ENCODE measurements around the gene PATL2. TPM values are rescaled to one million over a fixed set of nuclear protein-coding genes. Genes with fewer than 3 reads are reported as not detected.

PATL2 gene
- total and polyA plus RNA-seq, 2 donors (not counting 3 experiments of a cell fraction or from before 2014, with no cell fraction given), result 0.18 TPM; not detected in 1

- Histone ChIP-seq H3K27ac (ENCODE audit: insufficient read depth, low read depth, low read length) (no peak overlapping the region), H4K20me1 (replicated peaks; ENCODE audit: control insufficient read depth, extremely low read depth, insufficient read depth, low read length) (no peaks in the 10 kb centered on the region), H3K4me3 (replicated peaks in 1 of 3; ENCODE audit: insufficient read depth in 1 of 3, low read depth in 1 of 3, low read length in 3 of 3) (no peak overlapping the region), H3K27me3 (ENCODE audit: control insufficient read depth in 2 of 2, insufficient read depth in 2 of 2, low read length in 2 of 2) (no peaks in the 10 kb centered on the region), H3K36me3 (ENCODE audit: control insufficient read depth in 2 of 2, extremely low read depth in 1 of 2, insufficient read depth in 2 of 2, low read length in 2 of 2) (peaks cover 0 to 11% of the 10 kb centered on the region in 2 experiments), H3K9ac (replicated peaks; ENCODE audit: extremely low read depth, insufficient read depth, low read length) (no peak overlapping the region), H2AFZ (ENCODE audit: low read depth, low read length) (no peak overlapping the region), H3K79me2 (ENCODE audit: control insufficient read depth, insufficient read depth, low read length) (no peaks in the 10 kb centered on the region), H3K4me2 (ENCODE audit: insufficient read depth, low read length) (no peak overlapping the region), H3K9me3 (replicated peaks; ENCODE audit: control insufficient read depth, insufficient read depth, low read length) (no peaks in the 10 kb centered on the region), H3K4me1 (ENCODE audit: control insufficient read depth, extremely low read depth, insufficient read depth, low read length) (peaks cover 12% of the 10 kb centered on the region), H3K9me1 (replicated peaks; ENCODE audit: control insufficient read depth, extremely low read depth, insufficient read depth, low read length) (no peaks in the 10 kb centered on the region)
- TF ChIP-seq POLR2A (IDR thresholded peaks at IDR 0.05; ENCODE audit: low read depth, low read length) (no peak), MAX (IDR thresholded peaks at IDR 0.05; ENCODE audit: insufficient read depth, insufficient read length) (no peak), GATA2 (IDR thresholded peaks at IDR 0.05; ENCODE audit: insufficient read depth, insufficient read length, low read depth, low read length) (no peak), EZH2 (IDR thresholded peaks at IDR 0.05; ENCODE audit: borderline replicate concordance, low read depth, low read length, severe bottlenecking) (no peak), CTCF (IDR thresholded peaks at IDR 0.05; ENCODE audit: extremely low read depth in 1 of 2, insufficient read depth in 1 of 2, low read depth in 1 of 2, low read length in 2 of 2) (no peak), FOS (IDR thresholded peaks at IDR 0.05; ENCODE audit: borderline replicate concordance, insufficient read depth, low read length) (no peak), JUN (IDR thresholded peaks at IDR 0.05; ENCODE audit: borderline replicate concordance, insufficient read depth, insufficient read length, low read depth) (no peak), POLR2AphosphoS5 (IDR thresholded peaks at IDR 0.05; ENCODE audit: insufficient read depth, low read depth, low read length) (no peak), MYC (IDR thresholded peaks at IDR 0.05; ENCODE audit: low read depth, low read length) (no peak)
- POLR2A ChIA-PET, result interaction anchor here (1.1 to 2.4 kb wide), 2 partner anchors 8 to 10 kb away, joined by 3 to 10 read pairs; partner anchors contain the start of genes B2M and PATL2
- intact Hi-C loops (cut with micrococcal nuclease), result no loop called here
- FAIRE-seq (no peak), DNase-seq (ENCODE audit: low read depth, low spot score) (no peak)
- CTCF ChIA-PET, result interaction anchor here (0.6 to 2.3 kb wide), 6 partner anchors 8 to 137 kb away, joined by 3 to 13 read pairs (median 4); partner anchors contain the start of genes B2M, PATL2 and TRIM69
- dilution Hi-C loops (cut with MboI; ENCODE audit: extremely low pct_ligation_motif_present, low sequenced_read_pairs), result no loop called here
- BruUV-seq (replicated peaks), result no TSS peak
Measured at GRCh38 chr15:44722011-44722410, 10.9 kb upstream of the PATL2 start.
